Hindlimb muscle (tissue), 1 donor: ENCODE data around the gene HCN3. TPM values are rescaled to one million over a fixed set of nuclear protein-coding genes. Genes with fewer than 3 reads are reported as not detected.
"Not testable (repeated sequence)": the region's sequence is repeated elsewhere in the genome, so short reads cannot be mapped to it uniquely, and the experiment has no call there.

Experiments
- DNase-seq: peaks from one replicate; pipeline ENCODE4 v3.0.0-alpha.2; 2013
- polyA plus RNA-seq: library from polyadenylated mRNA; unstranded; fragments of 120-200 nt; gene quantifications from one replicate; pipeline ENCODE4 v1.2.1, GENCODE V29; 2013; ENCODE audit not compliant: insufficient read length

HCN3 gene
- polyA plus RNA-seq, 1 donor: 4.0 TPM

DNA sequence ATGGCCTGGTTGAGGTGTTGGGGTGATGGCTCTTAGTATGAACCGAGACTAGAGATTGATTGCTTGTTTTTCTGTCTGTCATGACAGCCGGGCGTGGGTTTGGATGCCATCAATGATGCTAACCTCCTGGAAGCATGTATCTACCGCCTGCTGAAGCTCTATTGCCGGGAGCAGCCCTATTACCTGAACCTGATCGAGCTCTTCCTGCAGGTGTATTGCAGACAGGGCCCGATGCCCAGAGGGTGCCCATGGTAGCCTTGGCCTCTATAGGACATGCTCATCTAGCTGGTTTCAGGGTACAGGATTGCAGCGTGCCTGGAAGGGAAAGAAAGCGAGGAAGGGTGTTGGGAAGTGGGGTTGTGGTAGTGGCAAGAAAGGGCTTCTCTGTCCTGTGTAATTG is 40.8 kb downstream of the HCN3 start:
- DNase-seq: no peak

DNA sequence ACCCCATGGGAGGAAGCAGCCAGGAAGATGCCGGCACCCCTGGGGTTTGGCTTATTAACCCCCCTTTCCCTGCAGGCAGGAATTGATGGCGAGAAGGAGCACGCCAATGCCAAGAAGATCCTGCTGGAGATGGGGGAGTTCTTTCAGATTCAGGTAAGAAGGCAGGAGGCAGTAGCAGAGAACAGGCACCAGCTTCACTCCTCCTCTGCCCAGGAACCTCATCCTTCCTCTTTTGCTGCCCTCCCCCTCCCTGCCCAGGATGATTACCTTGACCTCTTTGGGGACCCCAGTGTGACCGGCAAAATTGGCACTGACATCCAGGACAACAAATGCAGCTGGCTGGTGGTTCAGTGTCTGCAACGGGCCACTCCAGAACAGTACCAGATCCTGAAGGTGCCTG is 42.3 kb downstream of the HCN3 start:
- no peak for DNase-seq

DNA sequence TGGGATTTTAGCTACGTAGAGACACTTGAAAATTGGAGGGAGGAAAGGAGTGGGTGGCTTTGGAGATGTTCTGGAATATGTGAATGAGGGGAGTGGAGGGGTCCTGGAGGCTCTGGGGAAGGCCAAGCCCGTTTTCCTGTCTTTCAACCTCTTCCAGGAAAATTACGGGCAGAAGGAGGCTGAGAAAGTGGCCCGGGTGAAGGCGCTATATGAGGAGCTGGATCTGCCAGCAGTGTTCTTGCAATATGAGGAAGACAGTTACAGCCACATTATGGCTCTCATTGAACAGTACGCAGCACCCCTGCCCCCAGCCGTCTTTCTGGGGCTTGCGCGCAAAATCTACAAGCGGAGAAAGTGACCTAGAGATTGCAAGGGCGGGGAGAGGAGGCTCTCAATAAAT is 43.0 kb downstream of the HCN3 start:
- no peak for DNase-seq

DNA sequence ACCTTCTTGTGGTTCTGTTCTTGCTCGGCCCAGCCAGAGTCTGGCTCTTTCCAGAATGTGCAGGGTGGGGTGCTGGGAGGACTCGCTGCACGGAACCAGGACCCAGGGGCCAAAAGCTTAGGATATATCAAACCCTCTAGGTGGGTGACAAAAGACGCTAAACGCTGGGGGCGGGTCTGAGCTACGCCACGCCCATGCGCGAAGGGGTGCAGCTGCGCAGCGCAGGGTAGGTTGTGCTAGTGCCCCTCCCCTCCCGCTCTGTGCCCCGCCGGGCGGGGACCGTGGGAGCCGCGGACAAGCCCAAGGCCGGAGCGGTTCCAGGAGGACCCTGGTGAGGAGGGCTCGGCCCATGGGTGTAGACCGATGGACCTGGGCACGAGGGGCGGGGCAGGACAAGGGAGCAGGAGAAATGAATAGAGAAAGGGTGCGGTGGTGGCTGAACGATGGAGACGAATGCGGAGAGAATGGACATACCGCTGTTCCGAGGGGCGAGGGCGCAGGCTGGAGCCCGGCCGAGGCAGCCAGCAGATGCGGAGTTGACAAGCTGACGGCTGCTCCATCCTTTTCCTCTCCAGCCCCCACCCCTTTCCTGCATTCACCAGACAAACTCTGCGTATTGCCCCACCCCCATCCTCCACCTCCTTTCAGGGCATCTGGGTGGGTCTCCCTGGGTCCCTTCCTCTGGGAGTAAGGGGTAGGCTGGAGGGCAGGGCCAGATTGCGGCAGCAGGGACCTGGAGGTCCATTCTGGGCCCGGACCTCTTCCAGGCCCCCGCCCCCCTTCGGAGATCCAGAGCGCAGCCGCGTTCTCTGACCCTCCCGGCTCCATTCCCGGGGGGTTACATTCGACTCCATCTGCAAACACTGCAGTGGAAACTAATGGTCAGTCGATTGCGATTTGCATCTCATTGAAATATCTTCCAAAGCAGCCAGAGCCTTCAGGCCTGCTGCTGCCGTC is 43.7 kb downstream of the HCN3 start, which contains the start of gene RUSC1:
Gene RUSC1 (plus strand): TSS at position 234 of the 957 bp plus-strand sequence. CDS start 880 bp downstream, outside the sequence.
- DNase-seq: peak; percentile 90

DNA sequence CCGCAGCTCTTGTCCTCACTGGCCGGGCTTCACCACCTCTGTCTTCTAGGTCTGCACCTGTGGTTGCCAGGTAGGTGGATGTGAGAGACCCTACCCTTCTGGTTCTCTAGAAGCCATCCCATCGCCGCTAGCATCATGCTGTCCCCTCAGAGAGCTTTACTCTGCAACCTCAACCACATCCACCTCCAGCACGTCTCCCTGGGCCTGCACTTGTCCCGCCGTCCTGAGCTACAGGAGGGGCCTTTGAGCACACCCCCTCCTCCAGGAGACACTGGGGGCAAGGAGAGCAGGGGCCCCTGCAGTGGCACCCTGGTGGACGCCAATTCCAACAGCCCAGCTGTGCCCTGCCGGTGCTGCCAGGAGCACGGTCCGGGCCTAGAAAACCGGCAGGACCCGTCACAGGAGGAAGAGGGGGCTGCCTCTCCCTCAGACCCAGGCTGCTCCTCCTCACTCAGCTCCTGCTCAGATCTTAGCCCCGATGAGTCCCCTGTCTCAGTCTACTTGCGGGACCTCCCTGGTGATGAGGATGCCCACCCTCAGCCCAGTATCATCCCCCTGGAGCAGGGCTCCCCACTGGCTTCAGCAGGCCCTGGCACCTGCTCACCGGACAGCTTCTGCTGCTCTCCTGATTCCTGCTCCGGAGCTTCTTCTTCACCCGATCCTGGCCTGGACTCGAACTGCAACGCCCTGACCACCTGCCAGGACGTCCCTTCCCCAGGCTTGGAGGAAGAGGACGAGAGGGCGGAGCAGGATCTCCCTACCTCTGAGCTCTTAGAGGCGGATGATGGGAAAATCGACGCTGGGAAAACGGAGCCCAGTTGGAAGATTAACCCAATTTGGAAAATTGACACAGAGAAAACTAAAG is 44.6 kb downstream of the HCN3 start:
- DNase-seq: peak; percentile 46

DNA sequence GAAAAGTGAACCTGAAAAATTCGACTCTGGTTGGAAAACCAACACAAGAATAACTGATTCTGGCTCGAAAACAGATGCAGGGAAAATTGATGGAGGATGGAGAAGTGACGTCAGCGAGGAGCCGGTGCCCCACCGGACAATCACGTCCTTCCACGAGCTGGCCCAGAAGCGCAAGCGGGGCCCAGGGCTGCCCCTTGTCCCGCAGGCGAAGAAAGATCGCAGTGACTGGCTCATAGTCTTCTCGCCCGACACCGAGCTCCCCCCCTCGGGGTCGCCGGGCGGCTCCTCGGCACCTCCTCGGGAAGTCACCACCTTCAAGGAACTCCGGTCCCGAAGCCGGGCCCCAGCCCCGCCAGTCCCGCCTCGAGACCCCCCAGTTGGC is 45.3 kb downstream of the HCN3 start:
- peak; percentile 43 for DNase-seq

DNA sequence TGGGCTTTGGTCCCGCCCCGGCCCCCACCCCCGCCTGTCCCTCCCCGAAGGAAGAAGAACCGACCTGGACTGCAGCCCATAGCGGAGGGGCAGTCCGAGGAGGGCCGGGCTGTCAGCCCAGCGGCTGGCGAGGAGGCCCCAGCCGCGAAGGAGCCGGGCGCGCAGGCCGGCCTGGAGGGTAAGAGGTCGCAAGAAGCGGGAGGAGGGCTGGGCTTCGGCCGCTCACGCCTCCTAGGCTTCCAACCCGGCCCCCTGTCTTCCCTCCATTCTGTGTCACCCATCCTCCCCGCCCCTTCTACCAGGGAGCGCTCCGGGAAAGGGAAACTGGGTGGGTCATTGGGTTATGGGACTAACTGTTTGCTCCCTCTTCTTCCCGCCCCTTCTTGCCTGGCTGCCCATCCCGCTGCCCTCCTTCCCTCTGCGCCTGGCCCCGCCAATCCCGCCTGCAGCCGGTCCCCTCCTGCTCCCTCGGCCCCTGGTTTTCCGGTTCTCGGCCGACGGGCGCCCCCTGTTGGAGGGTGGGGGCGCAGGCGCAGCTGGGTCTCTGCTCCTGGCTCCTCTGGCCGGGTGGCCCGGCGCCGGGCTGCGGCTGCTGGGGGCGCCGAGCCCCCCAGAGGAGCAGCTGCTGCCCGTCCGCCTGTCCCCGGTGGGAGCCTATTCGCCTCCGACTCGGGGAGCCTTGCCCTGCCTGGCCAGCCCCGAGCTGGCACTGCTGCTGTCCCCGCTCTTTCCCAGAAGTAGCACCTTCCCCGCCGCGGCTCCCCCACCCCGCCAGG is 45.9 kb downstream of the HCN3 start:
- peak; percentile 93 for DNase-seq

DNA sequence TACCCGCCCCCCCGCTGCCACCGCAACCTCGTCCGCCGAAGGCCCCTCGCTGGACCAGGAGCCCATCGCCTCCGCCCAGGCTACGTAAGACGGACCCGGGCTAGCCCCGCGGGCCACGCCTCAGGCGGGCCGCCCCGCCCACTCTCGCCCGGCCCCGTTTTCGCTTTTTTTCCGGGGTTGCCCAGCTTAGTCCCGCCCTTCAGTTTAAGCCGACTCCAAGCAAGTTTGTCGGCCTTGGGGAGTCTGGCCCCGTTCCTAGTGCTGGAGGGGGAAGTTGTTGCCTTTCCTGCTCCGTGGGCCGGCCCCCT is 46.4 kb downstream of the HCN3 start:
- peak; percentile 94 for DNase-seq

DNA sequence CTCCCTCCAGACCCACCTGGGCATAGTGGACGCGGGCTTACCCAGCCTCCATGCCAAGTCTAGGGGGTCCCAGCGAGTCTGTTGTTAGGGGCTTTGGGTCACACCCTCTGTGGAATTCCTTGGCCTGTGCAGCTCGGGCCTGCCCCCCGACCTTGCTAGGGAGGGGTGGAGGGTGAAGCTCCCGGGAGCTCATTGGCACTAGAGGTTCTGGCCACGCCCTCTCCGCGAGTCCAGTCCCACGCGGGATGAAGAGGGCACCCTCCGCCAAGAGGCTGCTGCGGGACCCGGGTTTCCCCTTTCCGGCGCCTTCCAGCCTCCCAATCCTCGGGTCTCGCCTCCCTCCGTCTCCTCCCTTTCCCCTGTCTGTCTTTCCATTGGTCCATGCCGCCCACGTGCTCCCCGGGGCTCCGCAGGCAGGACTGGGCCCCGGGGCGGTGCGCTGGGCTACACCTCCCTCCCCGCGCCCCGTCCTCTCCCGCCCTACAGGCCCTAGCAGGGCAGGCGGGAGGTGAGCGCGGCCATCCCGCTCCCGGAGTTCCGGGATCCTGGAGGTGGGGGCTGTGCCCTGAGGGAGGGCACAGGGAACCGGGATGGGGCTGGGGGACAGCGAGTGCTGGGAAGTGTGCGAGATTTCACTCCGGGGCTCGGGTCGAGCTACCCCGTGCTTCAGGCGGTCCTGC is 46.9 kb downstream of the HCN3 start:
- DNase-seq: peak; percentile 96

DNA sequence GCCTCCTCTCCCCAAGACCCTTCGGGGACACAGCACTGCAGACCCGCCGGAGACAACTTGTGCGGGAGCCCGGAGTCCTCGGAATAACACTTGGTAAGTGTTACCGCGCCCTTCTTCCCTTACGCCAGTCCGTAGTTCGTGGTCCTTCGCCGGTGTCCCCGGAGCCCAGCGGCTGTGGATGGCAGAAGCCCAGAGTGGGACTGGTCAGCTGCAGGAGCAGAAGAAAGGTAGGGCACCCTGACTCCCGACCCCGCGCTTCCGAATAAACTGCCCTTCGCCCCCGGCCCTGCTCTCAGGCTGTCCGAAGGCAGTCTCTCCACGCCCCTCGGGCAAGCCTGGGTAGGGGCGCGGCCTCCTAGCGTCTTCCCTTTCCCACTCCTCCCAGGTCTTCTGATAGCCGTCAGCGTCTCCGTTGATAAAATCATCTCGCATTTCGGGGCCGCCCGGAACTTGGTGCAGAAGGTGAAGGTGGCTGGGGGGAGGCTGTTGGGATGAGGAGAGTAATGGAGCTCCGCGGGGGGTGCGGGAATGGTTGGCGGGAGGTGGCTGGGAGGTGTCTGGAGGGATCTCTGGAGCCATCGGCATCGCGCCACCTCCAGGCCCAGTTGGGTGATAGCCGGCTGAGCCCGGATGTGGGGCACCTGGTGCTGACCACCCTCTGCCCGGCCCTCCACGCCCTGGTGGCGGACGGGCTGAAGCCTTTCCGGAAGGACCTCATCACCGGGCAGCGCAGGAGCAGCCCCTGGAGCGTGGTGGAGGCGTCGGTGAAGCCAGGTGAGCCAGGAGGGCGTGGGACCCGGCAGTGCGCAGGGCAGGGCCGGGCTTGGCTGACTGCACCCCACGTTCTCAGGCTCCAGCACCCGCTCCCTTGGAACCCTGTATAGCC is 47.7 kb downstream of the HCN3 start:
- peak; percentile 37 for DNase-seq

DNA sequence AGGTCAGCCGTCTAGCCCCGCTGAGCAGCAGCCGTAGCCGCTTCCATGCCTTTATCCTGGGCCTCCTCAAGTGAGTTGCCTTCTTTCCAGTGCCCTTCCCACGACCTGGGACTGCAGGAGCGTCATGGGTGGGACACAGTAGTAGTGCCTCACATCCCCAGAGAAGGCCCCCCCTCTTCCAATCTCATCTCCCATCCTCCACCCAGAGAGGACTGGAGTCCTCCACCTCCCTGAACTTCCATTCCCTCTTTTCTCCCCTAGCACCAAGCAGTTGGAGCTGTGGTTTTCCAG is 48.3 kb downstream of the HCN3 start:
- no peak for DNase-seq

DNA sequence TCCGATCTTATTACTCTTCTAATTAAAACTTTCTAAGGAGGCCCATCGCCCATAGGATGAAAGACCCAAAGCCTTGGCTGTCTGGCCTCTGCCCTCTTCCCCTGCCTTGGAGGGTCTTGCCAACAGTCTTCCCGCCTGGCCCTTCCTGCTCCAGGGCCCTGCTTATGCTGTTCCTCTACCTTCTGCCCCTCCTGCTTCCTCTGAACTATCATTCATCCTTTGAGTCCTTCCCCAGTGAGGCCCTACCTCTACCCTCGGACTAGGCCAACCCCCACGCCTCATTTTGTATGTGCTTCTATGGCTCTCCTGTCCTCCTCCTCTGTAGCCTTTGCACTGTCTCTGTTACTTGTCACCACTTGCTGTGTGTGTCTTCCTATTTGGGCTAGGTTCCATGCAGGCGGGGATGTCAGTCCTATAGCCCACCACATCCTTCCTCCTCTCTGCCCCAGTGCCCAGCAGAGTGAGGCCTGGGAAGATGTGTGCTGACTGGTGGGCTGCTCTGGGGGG is 48.8 kb downstream of the HCN3 start:
- no peak for DNase-seq

DNA sequence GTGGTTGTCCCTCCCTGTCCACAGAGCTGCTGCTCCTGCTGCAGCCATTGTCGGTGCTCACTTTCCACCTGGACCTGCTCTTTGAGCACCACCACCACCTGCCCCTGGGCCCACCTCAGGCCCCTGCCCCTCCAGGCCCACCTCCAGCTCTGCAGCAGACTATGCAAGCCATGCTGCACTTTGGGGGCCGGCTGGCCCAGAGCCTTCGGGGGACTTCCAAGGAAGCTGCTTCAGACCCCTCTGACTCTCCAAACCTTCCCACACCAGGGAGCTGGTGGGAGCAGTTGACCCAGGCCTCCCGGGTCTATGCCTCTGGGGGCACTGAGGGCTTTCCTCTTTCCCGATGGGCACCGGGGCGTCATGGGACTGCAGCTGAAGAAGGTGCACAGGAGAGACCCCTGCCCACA is 49.4 kb downstream of the HCN3 start:
- DNase-seq: no peak

DNA sequence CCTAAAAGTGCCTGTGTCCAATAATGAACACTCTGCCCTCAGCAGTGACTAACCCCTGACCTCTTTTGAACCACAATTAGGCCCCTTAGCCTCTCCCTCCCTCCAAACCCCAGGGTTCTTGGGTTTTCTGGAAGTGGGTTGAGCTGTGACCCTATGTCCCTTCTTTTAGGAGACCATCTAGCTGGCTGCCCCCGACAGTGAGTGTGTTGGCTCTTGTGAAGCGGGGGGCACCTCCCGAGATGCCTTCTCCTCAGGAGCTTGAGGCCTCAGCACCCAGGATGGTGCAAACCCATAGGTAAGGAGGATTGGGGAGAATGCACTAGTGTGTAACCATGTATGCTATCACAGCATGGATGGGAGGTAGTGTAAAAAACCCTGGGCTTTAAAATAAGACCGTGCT is 50.7 kb downstream of the HCN3 start:
- no peak for DNase-seq

DNA sequence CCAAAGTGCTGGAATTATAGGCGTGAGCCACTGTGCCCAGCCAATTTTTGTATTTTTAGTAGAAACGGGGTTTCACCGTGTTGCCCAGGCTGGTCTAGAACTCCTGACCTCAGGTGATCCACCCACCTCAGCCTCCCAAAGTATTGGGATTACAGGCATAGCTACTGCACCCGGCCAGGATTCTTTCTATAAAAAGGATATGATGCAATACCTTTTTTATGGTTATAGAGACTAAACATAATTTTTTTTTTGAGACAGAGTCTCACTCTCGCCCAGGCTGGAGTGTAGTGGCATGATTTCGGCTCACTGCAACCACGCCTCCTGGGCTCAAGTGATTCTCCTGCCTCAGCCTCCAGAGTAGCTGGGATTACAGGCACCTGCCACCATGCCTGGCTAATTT is 51.6 kb downstream of the HCN3 start:
- DNase-seq: not testable (repeated sequence)

DNA sequence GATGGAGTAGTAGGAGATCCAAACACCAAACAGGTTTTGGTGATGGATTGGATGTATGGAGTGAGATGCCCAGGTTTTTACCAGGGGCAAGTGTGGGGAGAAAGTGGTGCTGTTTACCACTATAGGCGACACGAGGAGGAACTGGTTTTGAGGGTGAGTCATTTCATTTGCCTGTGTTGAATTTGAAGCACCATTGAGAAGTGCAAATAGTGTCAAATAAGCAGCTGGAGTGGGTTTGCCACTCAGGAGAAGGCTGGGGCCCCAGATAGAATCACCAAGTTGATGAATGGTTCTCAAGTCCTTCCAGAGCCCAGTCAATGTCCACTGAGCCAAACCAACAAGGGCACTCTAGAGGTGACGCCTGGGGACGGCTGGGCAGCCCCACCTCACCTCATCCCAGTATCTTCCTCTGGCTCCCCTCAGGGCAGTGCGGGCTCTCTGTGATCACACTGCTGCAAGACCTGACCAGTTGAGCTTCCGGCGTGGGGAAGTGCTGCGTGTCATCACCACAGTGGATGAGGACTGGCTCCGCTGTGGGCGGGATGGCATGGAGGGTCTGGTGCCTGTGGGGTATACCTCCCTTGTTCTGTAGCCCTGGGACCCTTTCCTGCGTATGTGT is 52.8 kb downstream of the HCN3 start:
- no peak for DNase-seq

DNA sequence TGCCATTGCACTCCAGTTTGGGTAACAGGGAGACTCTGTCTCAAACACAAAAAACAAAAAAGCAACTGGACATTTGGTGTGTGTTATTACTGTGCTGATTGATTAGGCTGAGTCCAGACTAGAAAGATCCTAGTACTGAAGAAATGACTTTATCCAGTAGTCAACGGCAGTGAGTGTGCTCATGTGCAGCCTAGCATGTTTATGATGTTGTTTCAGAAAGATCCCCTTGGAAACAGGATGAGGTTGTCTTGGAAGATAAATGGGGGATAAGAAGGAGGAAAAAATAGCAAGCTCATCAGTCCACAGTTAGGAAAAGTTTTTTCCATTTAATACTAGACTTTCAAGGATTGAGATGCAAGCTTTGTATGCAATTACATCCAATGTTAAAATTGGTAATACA is 57.7 kb downstream of the HCN3 start:
- DNase-seq: no peak
